Adipocyte (in vitro differentiated cells): ENCODE results near the gene SSTR5.
A peak's percentile ranks its signal among the peaks of the same experiment; 100 is the strongest.

Experiments
- DNase-seq: peaks from one replicate; pipeline ENCODE4 v3.0.0-alpha.2; 2015; ENCODE audit warnings: low read depth
- H3K27me3 ChIP-seq: replicated peaks from 2 replicates; pipeline ENCODE4 v1.7.0; 2013; ENCODE audit warnings: mild to moderate bottlenecking, low read length, moderate library complexity; ENCODE audit not compliant: control insufficient read depth, insufficient read depth
- H3K36me3 ChIP-seq: 2 replicates; pipeline ENCODE4 v1.7.0; 2013; ENCODE audit warnings: low read length, mild to moderate bottlenecking, moderate library complexity; ENCODE audit not compliant: control insufficient read depth, insufficient read depth, severe bottlenecking
- H3K4me1 ChIP-seq: 2 replicates; pipeline ENCODE4 v1.7.0; 2013; ENCODE audit warnings: mild to moderate bottlenecking, low read length, moderate library complexity; ENCODE audit not compliant: control insufficient read depth, insufficient read depth
- H3K4me3 ChIP-seq: 2 replicates; pipeline ENCODE4 v1.7.0; 2013; ENCODE audit warnings: mild to moderate bottlenecking, low read length, moderate library complexity
- H3K9ac ChIP-seq: 2 replicates; pipeline ENCODE4 v1.7.0; 2013; ENCODE audit warnings: mild to moderate bottlenecking, low read length, moderate library complexity
- H3K9me3 ChIP-seq: 2 replicates; pipeline ENCODE4 v1.7.0; 2013; ENCODE audit warnings: mild to moderate bottlenecking, low read length, moderate library complexity; ENCODE audit not compliant: control insufficient read depth

SSTR5 gene

GRCh38 chr16:1042049-1042744 lies 30.4 kb upstream of the SSTR5 start:
- no peak overlapping the region for H3K9ac ChIP-seq
- no peaks in the 10 kb centered on the region for H3K36me3 ChIP-seq
- peaks cover 10% of the 10 kb centered on the region for H3K27me3 ChIP-seq
- H3K4me3 ChIP-seq: no peak overlapping the region
- no peak for DNase-seq
- H3K4me1 ChIP-seq: peaks cover 11% of the 10 kb centered on the region
- H3K9me3 ChIP-seq: peaks cover 7% of the 10 kb centered on the region

DNA sequence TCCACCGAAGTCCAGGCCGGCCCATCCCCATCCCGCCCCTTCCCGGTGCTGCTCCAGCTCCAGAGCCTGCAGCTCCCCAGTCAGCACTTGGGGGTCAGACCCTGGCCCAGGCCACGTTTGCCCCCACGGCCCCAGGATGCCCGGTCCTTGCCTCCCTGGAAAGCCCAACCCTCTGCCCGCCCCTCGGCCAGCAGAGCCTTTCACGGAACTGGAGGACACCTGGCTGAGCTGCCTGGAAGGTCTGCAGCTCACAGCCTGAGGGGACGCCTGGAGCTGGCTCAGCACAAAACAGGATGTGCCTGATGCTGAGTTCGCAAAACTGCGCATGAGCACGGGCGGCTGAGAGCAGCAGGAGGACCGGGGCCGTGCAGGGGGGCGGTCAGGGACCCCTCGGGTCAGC lies 29.7 kb upstream of the SSTR5 start:
- Histone ChIP-seq H3K36me3 (no peaks in the 10 kb centered on the region), H3K9me3 (peaks cover 7% of the 10 kb centered on the region), H3K4me3 (no peak overlapping the region), H3K4me1 (peaks cover 12% of the 10 kb centered on the region), H3K9ac (no peak overlapping the region), H3K27me3 (peaks cover 8% of the 10 kb centered on the region)
- DNase-seq: no peak

GRCh38 chr16:1043881-1044451 lies 28.6 kb upstream of the SSTR5 start:
- no peaks in the 10 kb centered on the region for H3K36me3 ChIP-seq
- peaks cover 17% of the 10 kb centered on the region for H3K4me1 ChIP-seq
- no peak overlapping the region for H3K4me3 ChIP-seq
- no peak overlapping the region for H3K9ac ChIP-seq
- DNase-seq: no peak
- H3K27me3 ChIP-seq: peaks cover 6% of the 10 kb centered on the region
- peaks cover 7% of the 10 kb centered on the region for H3K9me3 ChIP-seq

DNA sequence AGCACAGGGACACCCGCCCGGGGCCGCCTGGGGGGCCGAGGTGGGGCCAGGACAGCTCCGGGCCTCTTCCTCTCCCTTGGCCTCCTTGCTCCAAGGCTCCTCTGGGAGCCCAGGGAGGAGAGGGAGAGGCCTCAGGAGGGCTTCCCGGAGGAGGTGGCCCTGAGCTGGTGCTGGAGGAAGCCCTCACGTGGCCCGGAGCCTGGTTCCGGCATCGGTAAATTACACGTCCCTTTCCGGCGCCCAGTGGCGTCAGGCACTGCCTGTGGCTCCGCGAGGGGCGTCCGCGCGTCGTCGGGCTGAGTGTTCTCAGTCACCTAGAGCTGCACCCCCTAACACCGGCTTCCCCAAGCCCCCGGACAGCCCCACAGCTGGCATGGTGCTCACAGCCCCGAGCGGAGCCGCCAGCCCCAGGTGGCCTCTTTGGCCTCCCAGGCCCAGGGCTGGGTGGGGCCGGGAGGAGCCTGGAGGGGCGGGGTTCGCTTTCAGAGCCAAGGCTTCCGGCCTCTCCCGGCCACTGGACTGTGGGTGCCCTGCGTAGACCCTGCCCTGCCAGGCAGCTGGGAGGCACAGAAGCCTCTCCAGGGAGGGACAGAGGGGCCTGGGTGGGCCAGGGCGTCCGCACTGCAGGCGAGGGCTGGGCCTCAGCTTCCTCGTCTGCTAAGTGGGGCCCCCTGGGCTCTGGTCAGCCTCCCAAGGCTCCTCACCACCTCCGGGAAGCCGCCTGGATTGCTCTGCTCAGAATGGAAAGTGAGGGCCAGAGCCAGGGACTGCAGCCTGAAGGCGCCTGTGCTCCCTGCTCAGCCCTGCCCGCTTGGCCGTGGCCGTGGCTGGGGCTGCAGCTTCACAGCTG lies 27.9 kb upstream of the SSTR5 start:
- Histone ChIP-seq H3K36me3 (no peaks in the 10 kb centered on the region), H3K9me3 (peaks cover 7% of the 10 kb centered on the region), H3K9ac (peak overlapping the region; percentile 64), H3K27me3 (peaks cover 6% of the 10 kb centered on the region), H3K4me3 (no peak overlapping the region), H3K4me1 (peaks cover 17% of the 10 kb centered on the region)
- no peak for DNase-seq

DNA sequence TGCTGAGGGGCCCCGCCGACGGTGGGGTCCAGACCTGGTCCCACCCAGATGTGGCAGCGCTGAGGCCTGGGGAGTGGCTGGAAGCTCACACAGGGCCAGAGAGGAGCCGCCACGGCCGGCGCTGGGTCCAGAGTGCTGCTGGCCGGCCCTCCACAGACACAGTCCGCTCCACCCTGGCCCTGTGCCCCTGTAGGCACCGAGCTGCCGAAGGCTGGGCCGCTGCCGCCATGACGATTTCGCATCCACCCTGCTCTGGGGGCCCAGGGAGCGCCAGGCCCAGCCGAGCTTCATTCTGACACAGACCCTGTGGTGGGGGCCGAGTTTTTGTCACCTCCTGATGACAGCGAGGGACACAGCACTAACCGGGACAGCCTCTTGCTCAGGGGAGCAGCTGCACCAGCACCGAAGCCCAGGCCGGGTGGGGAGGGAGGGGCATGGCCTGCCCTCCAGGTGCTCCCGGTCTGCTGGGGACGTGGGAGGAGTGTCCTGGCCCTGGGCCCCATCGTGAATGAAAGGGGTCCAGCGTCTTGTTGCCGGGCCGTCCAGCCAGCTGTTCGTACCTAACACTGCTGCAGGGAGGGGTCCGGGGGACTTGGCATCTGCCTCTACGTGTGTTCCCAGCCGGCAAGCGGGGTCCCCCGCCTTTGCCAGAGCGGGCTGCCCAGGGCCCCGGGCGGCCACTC lies 27.1 kb upstream of the SSTR5 start:
- no peaks in the 10 kb centered on the region for H3K36me3 ChIP-seq
- H3K4me1 ChIP-seq: peaks cover 17% of the 10 kb centered on the region
- H3K9me3 ChIP-seq: peaks cover 7% of the 10 kb centered on the region
- peaks cover 6% of the 10 kb centered on the region for H3K27me3 ChIP-seq
- no peak overlapping the region for H3K4me3 ChIP-seq
- no peak for DNase-seq
- peak overlapping the region; percentile 64 for H3K9ac ChIP-seq

GRCh38 chr16:1045993-1046911 lies 26.3 kb upstream of the SSTR5 start:
- H3K4me3 ChIP-seq: no peak overlapping the region

DNA sequence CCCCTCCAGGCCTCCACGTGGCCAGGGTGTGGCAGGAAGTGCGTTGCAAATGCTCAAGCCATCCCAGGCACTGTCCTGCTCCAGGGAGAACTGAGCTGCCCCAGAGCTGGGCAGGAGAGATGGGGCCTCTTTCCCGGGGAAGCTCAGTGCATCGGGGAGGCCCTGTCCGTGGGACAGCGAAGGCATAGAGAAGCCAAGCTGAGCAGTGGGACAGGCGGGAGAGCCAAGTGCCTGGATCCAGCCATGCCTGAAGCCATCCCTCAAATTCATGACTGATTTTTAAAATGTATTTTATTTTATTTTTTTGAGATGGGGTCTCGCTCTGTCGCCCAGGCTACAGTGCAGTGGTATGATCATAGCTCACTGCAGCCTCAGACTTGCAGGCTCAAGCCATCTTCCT lies 25.4 kb upstream of the SSTR5 start:
- peaks cover 6% of the 10 kb centered on the region for H3K27me3 ChIP-seq
- H3K9me3 ChIP-seq: peaks cover 3% of the 10 kb centered on the region

More at GRCh38 chr16:1045993-1046911, 26.3 kb upstream of the SSTR5 start:
- no peak overlapping the region for H3K9ac ChIP-seq
- DNase-seq: no peak
- peaks cover 7% of the 10 kb centered on the region for H3K9me3 ChIP-seq
- H3K36me3 ChIP-seq: no peaks in the 10 kb centered on the region
- H3K4me1 ChIP-seq: peaks cover 17% of the 10 kb centered on the region
- H3K27me3 ChIP-seq: peaks cover 6% of the 10 kb centered on the region

GRCh38 chr16:1047801-1048200 lies 24.7 kb upstream of the SSTR5 start:
- Histone ChIP-seq H3K4me1 (peaks cover 17% of the 10 kb centered on the region), H3K9ac (no peak overlapping the region), H3K4me3 (no peak overlapping the region), H3K36me3 (no peaks in the 10 kb centered on the region), H3K9me3 (no peaks in the 10 kb centered on the region), H3K27me3 (peaks cover 10% of the 10 kb centered on the region)
- no peak for DNase-seq

More for the DNA sequence above, 25.4 kb upstream of the SSTR5 start:
- DNase-seq: no peak
- no peaks in the 10 kb centered on the region for H3K36me3 ChIP-seq
- H3K4me3 ChIP-seq: no peak overlapping the region
- no peak overlapping the region for H3K9ac ChIP-seq
- peaks cover 17% of the 10 kb centered on the region for H3K4me1 ChIP-seq

- Histone ChIP-seq H3K36me3 (no peaks in the 10 kb centered on the region), H3K27me3 (peaks cover 14% of the 10 kb centered on the region), H3K9ac (no peak overlapping the region), H3K4me3 (no peak overlapping the region), H3K4me1 (peaks cover 17% of the 10 kb centered on the region), H3K9me3 (no peaks in the 10 kb centered on the region)
- peak; percentile 52 for DNase-seq
Measured at GRCh38 chr16:1048442-1049112, 24.0 kb upstream of the SSTR5 start.
